BJ (cell line): ENCODE data around the gene IL11RA. TPM values are rescaled to one million over a fixed set of nuclear protein-coding genes. Genes with fewer than 3 reads are reported as not detected.

Experiments used
- CTCF ChIA-PET: fragments of 350-600 bp; formaldehyde crosslinking; extraction: SDS; loops from one replicate; lab custom pipeline; 2021; ENCODE audit warnings: antibody characterized with exemption, inconsistent platforms; lab: Yijun Ruan, JAX
- POLR2A ChIA-PET: fragments of 300-600 bp; sonication (Branson Sonifier 250); formaldehyde crosslinking; extraction: SDS; loops from one replicate; lab custom pipeline; 2021; ENCODE audit warnings: antibody characterized with exemption; lab: Charles Lee
- DNase-seq: peaks from one replicate; pipeline ENCODE4 v3.0.0-alpha.2; 2011; ENCODE audit warnings: low read depth
- H3K27me3 ChIP-seq: 2 replicates; pipeline ENCODE4 v1.6.0; 2011; ENCODE audit warnings: low read length; ENCODE audit not compliant: control insufficient read depth, insufficient read depth
- H3K36me3 ChIP-seq: 2 replicates; pipeline ENCODE4 v1.5.1; 2011; ENCODE audit warnings: low read length; ENCODE audit not compliant: control insufficient read depth, insufficient read depth
- H3K4me3 ChIP-seq: 2 replicates; pipeline ENCODE4 v1.5.1; 2011; ENCODE audit warnings: low read depth, mild to moderate bottlenecking, control low read depth, low read length
- polyA plus RNA-seq: library from polyadenylated mRNA; depleted of rRNA; stranded (reverse); fragments of >200 nt; gene quantifications from 2 replicates; pipeline ENCODE4 v1.2.3, GENCODE V29; 2011
- TF ChIP-seq, protein P1 (sequence below): IDR thresholded peaks from 2 replicates; pipeline ENCODE4 v1.5.1; 2011; ENCODE audit warnings: low read depth, mild to moderate bottlenecking, control low read depth, inconsistent platforms, low read length, moderate library complexity; ENCODE audit not compliant: insufficient read depth

The IL11RA gene
- polyA plus RNA-seq, 1 experiment = 38.4 TPM

DNA sequence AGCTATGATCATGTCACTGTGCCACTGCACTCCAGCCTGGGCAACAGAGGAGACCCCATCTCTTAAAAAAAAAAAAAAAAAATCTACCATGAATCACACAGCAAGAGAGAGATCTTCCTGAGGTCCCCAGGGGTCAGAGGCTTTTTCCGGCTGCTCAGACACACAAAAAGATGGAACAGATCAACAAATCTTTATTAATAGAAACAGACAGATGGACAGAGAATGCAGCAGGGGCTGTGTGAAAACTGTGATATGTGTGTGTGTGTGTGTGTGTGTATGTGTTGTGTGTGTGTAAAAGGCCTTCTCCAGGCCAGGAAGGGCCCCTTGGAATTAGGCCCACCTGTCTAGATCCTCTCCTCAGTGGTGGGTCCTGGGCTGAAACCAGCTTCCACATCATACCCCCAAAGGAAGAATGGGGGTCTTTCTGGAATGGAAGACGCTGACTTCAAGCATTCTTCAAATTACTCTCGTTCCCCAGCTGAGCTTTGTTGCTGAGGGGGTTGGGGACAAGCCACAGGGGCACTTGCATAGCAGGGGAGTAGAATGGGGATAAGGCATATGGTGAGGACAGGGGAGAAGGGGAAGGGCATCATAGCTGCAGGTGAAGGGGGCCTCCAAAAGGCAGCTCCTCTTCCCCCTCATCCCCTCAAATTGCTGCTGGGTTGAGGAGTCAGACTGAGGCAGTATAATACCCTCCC is 17.3 kb upstream of the IL11RA start:
- DNase-seq = no peak
- POLR2A ChIA-PET = no interaction called here

DNA sequence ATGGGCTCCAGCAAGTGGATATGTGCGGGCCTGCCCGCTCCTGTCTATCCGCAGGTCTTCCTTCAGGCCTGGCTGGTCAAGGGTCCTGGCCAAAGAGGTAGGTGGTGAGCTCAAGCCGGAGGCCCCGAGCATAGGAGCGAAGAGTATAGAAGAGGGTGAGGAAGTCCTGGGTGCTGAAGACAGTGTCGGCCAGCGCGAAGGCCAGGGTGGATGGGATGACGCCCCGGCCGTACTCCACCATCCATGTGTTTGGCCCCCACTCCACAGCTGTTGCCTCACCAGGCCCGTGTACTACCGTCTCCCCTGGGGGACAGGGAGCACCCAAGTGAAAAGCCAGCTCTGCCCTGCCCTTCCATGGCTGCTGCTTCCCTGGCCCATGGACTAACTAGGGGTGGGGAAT is 16.4 kb upstream of the IL11RA start:
- Histone ChIP-seq H3K36me3 (no peaks in the 10 kb centered on the region), H3K27me3 (peaks cover 3% of the 10 kb centered on the region; the same call in 1 of the 2 replicates), H3K4me3 (no peak overlapping the region)
- no peak for DNase-seq
- CTCF ChIA-PET = interaction anchor here (0.9 to 9.7 kb wide), 12 partner anchors 10 to 232 kb away, joined by 5 to 112 read pairs (median 21); partner anchors contain the start of genes DCTN3, GALT, IL11RA and RPP25L
- TF ChIP-seq, protein P1, sequence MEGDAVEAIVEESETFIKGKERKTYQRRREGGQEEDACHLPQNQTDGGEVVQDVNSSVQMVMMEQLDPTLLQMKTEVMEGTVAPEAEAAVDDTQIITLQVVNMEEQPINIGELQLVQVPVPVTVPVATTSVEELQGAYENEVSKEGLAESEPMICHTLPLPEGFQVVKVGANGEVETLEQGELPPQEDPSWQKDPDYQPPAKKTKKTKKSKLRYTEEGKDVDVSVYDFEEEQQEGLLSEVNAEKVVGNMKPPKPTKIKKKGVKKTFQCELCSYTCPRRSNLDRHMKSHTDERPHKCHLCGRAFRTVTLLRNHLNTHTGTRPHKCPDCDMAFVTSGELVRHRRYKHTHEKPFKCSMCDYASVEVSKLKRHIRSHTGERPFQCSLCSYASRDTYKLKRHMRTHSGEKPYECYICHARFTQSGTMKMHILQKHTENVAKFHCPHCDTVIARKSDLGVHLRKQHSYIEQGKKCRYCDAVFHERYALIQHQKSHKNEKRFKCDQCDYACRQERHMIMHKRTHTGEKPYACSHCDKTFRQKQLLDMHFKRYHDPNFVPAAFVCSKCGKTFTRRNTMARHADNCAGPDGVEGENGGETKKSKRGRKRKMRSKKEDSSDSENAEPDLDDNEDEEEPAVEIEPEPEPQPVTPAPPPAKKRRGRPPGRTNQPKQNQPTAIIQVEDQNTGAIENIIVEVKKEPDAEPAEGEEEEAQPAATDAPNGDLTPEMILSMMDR = no peak
- POLR2A ChIA-PET = no interaction called here

More for the DNA sequence above, 17.3 kb upstream of the IL11RA start:
- Histone ChIP-seq H3K27me3 (peaks cover 9% of the 10 kb centered on the region), H3K4me3 (no peak overlapping the region), H3K36me3 (no peaks in the 10 kb centered on the region)
- CTCF ChIA-PET = interaction anchor here (0.6 to 9.7 kb wide), 25 partner anchors 11 to 1380 kb away, joined by 3 to 112 read pairs (median 5); partner anchors contain the start of genes DCTN3, GALT, IL11RA and RPP25L
- TF ChIP-seq, protein P1 = no peak

DNA sequence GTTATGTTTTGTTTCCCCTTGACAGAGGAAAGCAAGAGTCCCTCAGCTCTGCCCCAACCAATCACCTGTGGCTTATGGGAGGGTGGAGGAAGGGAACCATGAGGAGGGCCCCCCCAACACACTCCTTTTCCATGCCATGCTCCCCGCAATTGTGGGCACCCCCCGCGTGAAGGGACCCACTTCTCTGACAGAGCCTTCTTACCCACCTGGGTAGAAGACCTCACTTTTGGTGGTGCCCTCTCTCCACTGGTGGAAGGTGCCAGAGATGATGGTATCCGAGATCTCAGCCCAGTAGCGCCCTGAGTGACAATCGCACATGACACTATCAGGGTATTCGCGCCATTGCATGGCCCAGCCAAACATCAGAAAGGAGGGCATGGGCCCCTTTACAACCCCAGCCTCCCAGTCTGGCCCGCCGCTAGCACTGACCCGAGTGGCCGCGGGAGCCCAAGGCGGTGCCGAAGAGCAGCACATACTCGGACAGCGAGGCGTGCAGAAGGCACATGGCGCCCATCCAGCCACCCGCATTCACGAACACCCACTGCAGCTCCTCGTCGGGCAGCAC is 15.1 kb upstream of the IL11RA start:
- CTCF ChIA-PET = interaction anchor here (0.9 to 9.7 kb wide), 7 partner anchors 9 to 65 kb away, joined by 3 to 112 read pairs (median 7); partner anchors contain the start of genes GALT and RPP25L
- TF ChIP-seq, protein P1 = no peak
- Histone ChIP-seq H3K36me3 (no peaks in the 10 kb centered on the region), H3K4me3 (peak overlapping the region; percentile 78), H3K27me3 (no peaks in the 10 kb centered on the region)
- POLR2A ChIA-PET = no interaction called here
- no peak for DNase-seq

DNA sequence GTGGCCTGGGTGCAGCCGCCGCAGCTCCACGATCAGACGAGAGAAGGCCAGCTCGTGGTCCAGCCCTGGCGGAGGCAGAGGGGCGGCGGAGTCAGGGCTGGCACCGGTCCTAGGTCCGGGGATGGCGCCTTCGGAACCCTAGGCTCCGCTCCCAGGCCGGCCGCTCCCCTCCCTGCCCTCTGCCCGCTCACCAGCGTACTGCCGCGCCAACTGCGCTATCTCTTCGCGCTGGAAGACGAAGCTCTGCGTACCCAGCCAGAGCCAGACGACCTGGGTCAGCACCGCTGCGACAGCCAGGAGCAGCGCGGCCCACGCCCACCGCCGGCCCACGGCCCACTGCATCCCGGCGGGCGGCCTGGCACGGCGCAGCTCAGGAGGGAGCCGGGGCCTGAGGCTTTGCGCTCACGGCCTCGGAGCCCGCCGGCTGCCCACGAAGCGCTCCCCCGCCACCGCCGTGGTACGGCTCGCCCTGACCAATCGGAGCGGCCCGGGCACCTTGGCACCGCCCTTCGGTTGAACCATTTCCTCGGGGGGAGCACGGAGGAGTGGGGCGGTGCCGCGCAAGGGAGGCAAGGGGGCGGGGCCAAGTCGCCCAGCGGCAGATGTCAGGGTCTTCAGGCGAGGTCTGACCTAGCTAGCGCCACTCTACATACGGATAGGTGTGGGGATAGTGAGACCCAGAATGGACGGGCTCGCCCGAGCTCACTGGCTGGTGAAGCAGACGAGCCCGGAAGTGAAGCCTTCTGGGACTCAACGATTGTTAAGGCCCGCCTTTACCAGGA is 14.4 kb upstream of the IL11RA start, which contains the start of gene SIGMAR1:
SIGMAR1 (minus strand) TSS at position 432 of the 782 bp plus-strand sequence; CDS start at position 342, 90 bp downstream.
- CTCF ChIA-PET = interaction anchor here (1.0 to 9.7 kb wide), 8 partner anchors 8 to 90 kb away, joined by 3 to 112 read pairs (median 7); partner anchors contain the start of genes CCL27, GALT, IL11RA and RPP25L

More for the DNA sequence above, 14.4 kb upstream of the IL11RA start, which contains the start of gene SIGMAR1:
- H3K36me3 ChIP-seq = no peaks in the 10 kb centered on the region
- H3K4me3 ChIP-seq = peak within 1 kb of the TSS; percentile 78
- no peaks in the 10 kb centered on the region for H3K27me3 ChIP-seq
- no peak for DNase-seq
- TF ChIP-seq, protein P1 = no peak
- POLR2A ChIA-PET = interaction anchor here (1.1 to 1.2 kb wide), 2 partner anchors 9 to 28 kb away, joined by 4 to 5 read pairs; partner anchors contain the start of gene GALT
